WTC11 (cell line): ENCODE measurements around the gene ARHGEF9. TPM values are rescaled to one million over a fixed set of nuclear protein-coding genes. Genes with fewer than 3 reads are reported as not detected.

Experiments
- ATAC-seq: fragments of 200-7000 bp; cut with Tn5 transposase; 2 replicates; pipeline ENCODE4 v1.10.0; 2021; ENCODE audit warnings: mild to moderate bottlenecking, moderate library complexity
- CTCF ChIA-PET: fragments of 300-600 bp; sonication (Branson Sonifier 250); formaldehyde crosslinking; loops from one replicate; lab custom pipeline; 2021; ENCODE audit warnings: antibody characterized with exemption; lab: Charles Lee
- POLR2A ChIA-PET: fragments of 350-600 bp; sonication (Branson Sonifier 250); formaldehyde crosslinking; loops from one replicate; lab custom pipeline; 2021; ENCODE audit warnings: antibody characterized with exemption; lab: Charles Lee
- DNase-seq: peaks from one replicate; pipeline ENCODE4 v3.0.0; 2021; ENCODE audit warnings: low spot score
- H3K27ac Mint-ChIP-seq: 2 replicates; pipeline ENCODE4 v1.8.0; 2021; ENCODE audit warnings: mixed read lengths
- H3K27me3 Mint-ChIP-seq: 2 replicates; pipeline ENCODE4 v1.8.0; 2021; ENCODE audit warnings: low read depth, mild to moderate bottlenecking, moderate library complexity, mixed read lengths
- H3K36me3 Mint-ChIP-seq: 2 replicates; pipeline ENCODE4 v1.8.0; 2021; ENCODE audit warnings: mixed read lengths
- H3K4me1 Mint-ChIP-seq: 2 replicates; pipeline ENCODE4 v1.8.0; 2022; ENCODE audit warnings: mixed read lengths
- H3K4me3 Mint-ChIP-seq: 2 replicates; pipeline ENCODE4 v1.8.0; 2021; ENCODE audit warnings: mild to moderate bottlenecking, moderate library complexity, mixed read lengths
- H3K9me3 Mint-ChIP-seq: 2 replicates; pipeline ENCODE4 v1.8.0; 2021; ENCODE audit warnings: mixed read lengths
- ATF6 ChIP-seq: sonication (generic); formaldehyde crosslinking; IDR thresholded peaks from 2 replicates; pipeline ENCODE4 v1.8.1; 2023; ENCODE audit warnings: mild to moderate bottlenecking, missing genetic modification reagents
- CBFB ChIP-seq: sonication (generic); formaldehyde crosslinking; IDR thresholded peaks from 2 replicates; pipeline ENCODE4 v1.8.1; 2022; ENCODE audit warnings: mild to moderate bottlenecking, low read depth, missing genetic modification reagents
- ETV6 ChIP-seq: sonication (generic); formaldehyde crosslinking; IDR thresholded peaks from 2 replicates; pipeline ENCODE4 v1.8.1; 2022; ENCODE audit warnings: mild to moderate bottlenecking, missing genetic modification reagents
- GABPB1 ChIP-seq: sonication (generic); formaldehyde crosslinking; IDR thresholded peaks from 2 replicates; pipeline ENCODE4 v1.8.1; 2023; ENCODE audit warnings: mild to moderate bottlenecking, missing genetic modification reagents
- IRF1 ChIP-seq: sonication (generic); formaldehyde crosslinking; IDR thresholded peaks from 2 replicates; pipeline ENCODE4 v1.8.0; 2023; ENCODE audit warnings: missing genetic modification reagents
- TP53 ChIP-seq: sonication (generic); formaldehyde crosslinking; IDR thresholded peaks from 2 replicates; pipeline ENCODE4 v1.8.1; 2023; ENCODE audit warnings: mild to moderate bottlenecking, missing genetic modification reagents
- USF1 ChIP-seq: sonication (generic); formaldehyde crosslinking; IDR thresholded peaks from 2 replicates; pipeline ENCODE4 v1.8.0; 2022; ENCODE audit warnings: mild to moderate bottlenecking, missing genetic modification reagents
- ZBTB21 ChIP-seq: sonication (generic); formaldehyde crosslinking; IDR thresholded peaks from 2 replicates; pipeline ENCODE4 v1.8.1; 2023; ENCODE audit warnings: mild to moderate bottlenecking, missing genetic modification reagents, borderline replicate concordance
- ZNF232 ChIP-seq: sonication (generic); formaldehyde crosslinking; IDR thresholded peaks from 2 replicates; pipeline ENCODE4 v1.8.0; 2022; ENCODE audit warnings: mild to moderate bottlenecking, missing genetic modification reagents
- ZNF263 ChIP-seq: sonication (generic); formaldehyde crosslinking; IDR thresholded peaks from 2 replicates; pipeline ENCODE4 v1.8.1; 2022; ENCODE audit warnings: low read depth, mild to moderate bottlenecking, moderate library complexity, missing genetic modification reagents
- ZNF281 ChIP-seq: sonication (generic); formaldehyde crosslinking; IDR thresholded peaks from 2 replicates; pipeline ENCODE4 v1.8.0; 2023; ENCODE audit warnings: mild to moderate bottlenecking, missing genetic modification reagents
- total RNA-seq: library from RNA; stranded (reverse); gene quantifications from 3 replicates; pipeline ENCODE4 v1.2.3, GENCODE V29; 2021
- TF ChIP-seq, protein P1 (sequence below): sonication (generic); formaldehyde crosslinking; IDR thresholded peaks from 2 replicates; pipeline ENCODE4 v1.8.1; 2023; ENCODE audit warnings: mild to moderate bottlenecking, missing genetic modification reagents
- TF ChIP-seq, protein P2 (sequence below): sonication (generic); formaldehyde crosslinking; IDR thresholded peaks from 2 replicates; pipeline ENCODE4 v1.8.0; 2022; ENCODE audit warnings: mild to moderate bottlenecking, missing genetic modification reagents
- TF ChIP-seq, protein P3 (sequence below): fragments of 250-450 bp; sonication (Bioruptor Pico); IDR thresholded peaks from 2 replicates; pipeline ENCODE4 v1.9.0; 2021; ENCODE audit warnings: mild to moderate bottlenecking
- TF ChIP-seq, protein P4 (sequence below): sonication (generic); formaldehyde crosslinking; conservative IDR thresholded peaks from 2 replicates; pipeline ENCODE4 v1.8.1; 2022; ENCODE audit warnings: mild to moderate bottlenecking, missing genetic modification reagents
- TF ChIP-seq, protein P5 (sequence below): sonication (generic); formaldehyde crosslinking; IDR thresholded peaks from 2 replicates; pipeline ENCODE4 v1.8.1; 2022; ENCODE audit warnings: mild to moderate bottlenecking, moderate library complexity, missing genetic modification reagents

Gene ARHGEF9
- total RNA-seq, 1 experiment from 2014 or later: 32.1 TPM

DNA sequence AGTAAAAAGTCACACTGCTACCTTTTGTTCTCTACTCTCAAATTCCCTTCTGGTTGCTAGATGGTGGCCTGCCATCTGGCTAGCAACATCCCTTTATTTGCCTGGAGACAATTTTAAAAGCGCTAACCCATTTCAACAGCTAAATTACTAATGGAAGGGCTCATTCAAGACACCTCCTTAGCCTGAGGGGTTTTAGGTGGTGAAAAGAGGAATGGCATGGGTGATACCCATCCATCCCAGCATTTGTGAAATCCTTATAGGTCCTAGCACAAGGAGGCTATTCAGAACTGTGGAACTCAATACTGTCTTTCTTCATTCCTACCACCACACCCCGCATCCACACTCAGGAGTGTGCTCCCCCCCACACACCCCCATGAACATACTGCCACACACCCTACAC is 33.5 kb downstream of the ARHGEF9 start (continued):
- no peak for TF ChIP-seq ETV6 (CRISPR knock-in tag)
- TF ChIP-seq, protein P1, sequence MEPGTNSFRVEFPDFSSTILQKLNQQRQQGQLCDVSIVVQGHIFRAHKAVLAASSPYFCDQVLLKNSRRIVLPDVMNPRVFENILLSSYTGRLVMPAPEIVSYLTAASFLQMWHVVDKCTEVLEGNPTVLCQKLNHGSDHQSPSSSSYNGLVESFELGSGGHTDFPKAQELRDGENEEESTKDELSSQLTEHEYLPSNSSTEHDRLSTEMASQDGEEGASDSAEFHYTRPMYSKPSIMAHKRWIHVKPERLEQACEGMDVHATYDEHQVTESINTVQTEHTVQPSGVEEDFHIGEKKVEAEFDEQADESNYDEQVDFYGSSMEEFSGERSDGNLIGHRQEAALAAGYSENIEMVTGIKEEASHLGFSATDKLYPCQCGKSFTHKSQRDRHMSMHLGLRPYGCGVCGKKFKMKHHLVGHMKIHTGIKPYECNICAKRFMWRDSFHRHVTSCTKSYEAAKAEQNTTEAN: no peak
- TF ChIP-seq ZNF232 (CRISPR knock-in tag): no peak
- TF ChIP-seq USF1 (CRISPR knock-in tag): no peak
- no peak for TF ChIP-seq GABPB1
- TF ChIP-seq ZBTB21: no peak
- TF ChIP-seq, protein P2, sequence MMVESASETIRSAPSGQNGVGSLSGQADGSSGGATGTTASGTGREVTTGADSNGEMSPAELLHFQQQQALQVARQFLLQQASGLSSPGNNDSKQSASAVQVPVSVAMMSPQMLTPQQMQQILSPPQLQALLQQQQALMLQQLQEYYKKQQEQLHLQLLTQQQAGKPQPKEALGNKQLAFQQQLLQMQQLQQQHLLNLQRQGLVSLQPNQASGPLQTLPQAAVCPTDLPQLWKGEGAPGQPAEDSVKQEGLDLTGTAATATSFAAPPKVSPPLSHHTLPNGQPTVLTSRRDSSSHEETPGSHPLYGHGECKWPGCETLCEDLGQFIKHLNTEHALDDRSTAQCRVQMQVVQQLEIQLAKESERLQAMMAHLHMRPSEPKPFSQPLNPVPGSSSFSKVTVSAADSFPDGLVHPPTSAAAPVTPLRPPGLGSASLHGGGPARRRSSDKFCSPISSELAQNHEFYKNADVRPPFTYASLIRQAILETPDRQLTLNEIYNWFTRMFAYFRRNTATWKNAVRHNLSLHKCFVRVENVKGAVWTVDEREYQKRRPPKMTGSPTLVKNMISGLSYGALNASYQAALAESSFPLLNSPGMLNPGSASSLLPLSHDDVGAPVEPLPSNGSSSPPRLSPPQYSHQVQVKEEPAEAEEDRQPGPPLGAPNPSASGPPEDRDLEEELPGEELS (CRISPR knock-in tag): no peak
- TF ChIP-seq, all 79 proteins: peak for 0

- no peaks in the 10 kb centered on the region for H3K9me3 Mint-ChIP-seq
- H3K4me1 Mint-ChIP-seq: peaks cover 43% of the 10 kb centered on the region
- no peak overlapping the region for H3K27ac Mint-ChIP-seq
- TF ChIP-seq TP53 (CRISPR knock-in tag): no peak
- no peak for TF ChIP-seq IRF1 (CRISPR knock-in tag)
- TF ChIP-seq, protein P2 (CRISPR knock-in tag): no peak
- TF ChIP-seq ZNF263 (CRISPR knock-in tag): no peak
- no peak for TF ChIP-seq CBFB (CRISPR knock-in tag)
- TF ChIP-seq, protein P3, sequence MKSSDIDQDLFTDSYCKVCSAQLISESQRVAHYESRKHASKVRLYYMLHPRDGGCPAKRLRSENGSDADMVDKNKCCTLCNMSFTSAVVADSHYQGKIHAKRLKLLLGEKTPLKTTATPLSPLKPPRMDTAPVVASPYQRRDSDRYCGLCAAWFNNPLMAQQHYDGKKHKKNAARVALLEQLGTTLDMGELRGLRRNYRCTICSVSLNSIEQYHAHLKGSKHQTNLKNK (CRISPR knock-in tag): no peak
- no peak for TF ChIP-seq ATF6 (CRISPR knock-in tag)
- TF ChIP-seq, protein P4, sequence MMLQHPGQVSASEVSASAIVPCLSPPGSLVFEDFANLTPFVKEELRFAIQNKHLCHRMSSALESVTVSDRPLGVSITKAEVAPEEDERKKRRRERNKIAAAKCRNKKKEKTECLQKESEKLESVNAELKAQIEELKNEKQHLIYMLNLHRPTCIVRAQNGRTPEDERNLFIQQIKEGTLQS (CRISPR knock-in tag): no peak
- TF ChIP-seq ZNF232 (CRISPR knock-in tag): no peak
- no peak for TF ChIP-seq ZNF281
- TF ChIP-seq, protein P5, sequence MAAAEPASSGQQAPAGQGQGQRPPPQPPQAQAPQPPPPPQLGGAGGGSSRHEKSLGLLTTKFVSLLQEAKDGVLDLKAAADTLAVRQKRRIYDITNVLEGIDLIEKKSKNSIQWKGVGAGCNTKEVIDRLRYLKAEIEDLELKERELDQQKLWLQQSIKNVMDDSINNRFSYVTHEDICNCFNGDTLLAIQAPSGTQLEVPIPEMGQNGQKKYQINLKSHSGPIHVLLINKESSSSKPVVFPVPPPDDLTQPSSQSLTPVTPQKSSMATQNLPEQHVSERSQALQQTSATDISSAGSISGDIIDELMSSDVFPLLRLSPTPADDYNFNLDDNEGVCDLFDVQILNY (CRISPR knock-in tag): no peak
- no peak overlapping the region; the same call in 1 of the 2 replicates for H3K4me3 Mint-ChIP-seq
- ATAC-seq: no peak
- ChIA-PET CTCF (interaction anchor here (1.1 kb wide), 1 partner anchor 34 kb away, joined by 3 read pairs; no protein-coding TSS in a partner anchor), POLR2A (no interaction called here)
- H3K27me3 Mint-ChIP-seq: no peaks in the 10 kb centered on the region
- H3K36me3 Mint-ChIP-seq: no peaks in the 10 kb centered on the region
- no peak for DNase-seq
Observed at GRCh38 chrX:63750811-63751210, 34.2 kb downstream of the ARHGEF9 start.
